ELR (cell line): Measurements from ENCODE around the gene NRSN1.

Experiments used
- DNase-seq: peaks from one replicate; pipeline ENCODE4 v3.0.0-alpha.2; 2015; ENCODE audit warnings: low read depth

The NRSN1 gene, protein sequence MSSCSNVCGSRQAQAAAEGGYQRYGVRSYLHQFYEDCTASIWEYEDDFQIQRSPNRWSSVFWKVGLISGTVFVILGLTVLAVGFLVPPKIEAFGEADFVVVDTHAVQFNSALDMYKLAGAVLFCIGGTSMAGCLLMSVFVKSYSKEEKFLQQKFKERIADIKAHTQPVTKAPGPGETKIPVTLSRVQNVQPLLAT

DNA sequence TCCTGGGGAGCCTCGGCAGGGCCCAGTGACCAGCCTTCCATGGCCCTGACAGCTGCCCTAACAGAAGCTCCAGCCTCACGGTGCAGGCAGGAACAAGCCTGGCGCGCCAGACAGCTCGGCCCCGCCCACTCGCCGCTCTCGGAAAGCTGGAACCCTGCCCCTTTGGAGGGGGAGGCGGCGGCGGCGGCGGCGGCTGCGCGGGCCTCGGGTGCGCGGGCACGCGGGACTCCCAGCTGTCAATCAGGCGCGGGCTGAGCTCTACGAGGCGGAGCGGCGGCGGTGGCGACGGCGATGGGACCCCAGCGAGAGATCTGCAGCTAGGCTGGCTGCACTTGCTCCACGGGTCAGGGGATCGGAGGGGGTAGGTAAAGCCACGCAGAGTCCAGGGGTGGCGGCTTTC lies at the start of gene NRSN1:
TSS of gene NRSN1 (plus strand) at position 236 of the 400 bp plus-strand sequence. CDS start 8,113 bp downstream, outside the sequence.
- no peak for DNase-seq

DNA sequence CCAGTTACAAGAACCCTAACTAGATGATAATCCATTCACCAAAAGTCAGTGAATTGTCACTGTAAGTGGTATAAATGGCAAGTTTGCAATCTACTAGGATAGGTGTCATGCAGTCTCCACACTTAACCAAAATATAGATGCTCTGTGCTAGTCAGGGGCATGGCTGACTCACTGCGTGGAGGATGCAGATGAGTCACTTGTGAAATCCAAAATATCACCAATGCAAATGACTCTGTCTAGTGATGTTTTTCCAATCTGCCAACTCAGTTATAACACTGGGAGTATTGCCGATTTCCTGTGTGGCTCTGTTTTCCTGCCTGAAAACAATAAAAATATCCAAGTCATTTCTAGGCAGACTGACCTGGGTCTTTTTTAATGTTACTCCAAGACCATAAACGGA lies 47.8 kb upstream of the NRSN1 start:
- DNase-seq, result no peak

DNA sequence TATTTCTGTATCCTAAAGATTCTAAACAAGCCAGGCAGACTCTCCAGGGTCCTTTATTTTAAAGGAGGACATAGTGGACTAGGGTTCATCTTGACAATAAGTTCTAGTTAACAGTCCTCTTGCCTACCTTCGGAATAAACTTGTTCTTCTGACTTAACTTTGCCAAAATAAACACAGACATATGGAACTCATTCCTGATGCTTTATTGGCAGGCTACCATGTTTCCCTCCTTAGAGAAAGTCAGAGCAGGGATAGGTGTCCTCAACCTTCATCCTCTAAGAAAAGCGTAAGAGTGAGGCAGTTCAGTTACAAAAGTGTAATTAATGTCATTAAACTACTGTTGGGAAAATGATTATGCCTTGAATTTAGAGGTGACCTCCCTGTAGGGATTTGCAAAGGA lies 46.9 kb upstream of the NRSN1 start:
- no peak for DNase-seq

DNA sequence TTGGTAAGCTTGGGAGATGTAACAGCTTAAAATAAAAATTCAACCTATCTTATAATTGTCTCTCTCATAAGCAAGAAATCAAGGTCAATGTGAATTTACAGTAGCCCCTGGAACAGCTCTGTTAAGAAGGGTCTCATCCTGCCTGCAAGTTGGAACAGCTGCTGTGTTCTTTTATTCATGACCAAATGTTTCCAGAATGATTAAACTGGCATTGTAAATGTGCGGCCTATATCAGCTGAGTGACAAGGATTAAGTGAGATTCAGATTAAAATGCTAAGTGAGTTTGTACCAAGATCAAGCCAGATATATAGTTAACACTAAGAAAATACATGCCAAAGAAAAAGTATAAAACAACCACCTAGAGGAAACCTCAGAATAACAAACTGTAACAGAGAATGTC lies 45.3 kb upstream of the NRSN1 start:
- no peak for DNase-seq

DNA sequence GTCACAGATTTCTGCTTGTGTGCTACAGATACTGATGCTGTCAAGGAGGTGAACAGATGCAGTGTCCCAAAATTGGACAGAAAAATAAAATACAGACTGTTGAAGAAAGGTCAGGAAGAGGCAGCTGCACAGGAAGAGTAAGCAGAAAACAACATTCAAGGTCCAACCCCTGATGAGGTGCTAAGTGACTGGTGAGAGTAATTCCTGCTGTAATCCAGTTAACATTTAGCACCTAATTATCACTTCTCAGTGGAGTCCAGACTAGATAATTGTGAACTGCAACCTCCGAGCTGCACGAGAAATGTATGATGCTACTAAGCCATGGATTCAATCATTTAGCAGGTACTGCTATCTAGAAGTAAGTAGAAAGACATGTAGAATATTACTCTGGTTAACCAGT lies 36.3 kb upstream of the NRSN1 start:
- no peak for DNase-seq

DNA sequence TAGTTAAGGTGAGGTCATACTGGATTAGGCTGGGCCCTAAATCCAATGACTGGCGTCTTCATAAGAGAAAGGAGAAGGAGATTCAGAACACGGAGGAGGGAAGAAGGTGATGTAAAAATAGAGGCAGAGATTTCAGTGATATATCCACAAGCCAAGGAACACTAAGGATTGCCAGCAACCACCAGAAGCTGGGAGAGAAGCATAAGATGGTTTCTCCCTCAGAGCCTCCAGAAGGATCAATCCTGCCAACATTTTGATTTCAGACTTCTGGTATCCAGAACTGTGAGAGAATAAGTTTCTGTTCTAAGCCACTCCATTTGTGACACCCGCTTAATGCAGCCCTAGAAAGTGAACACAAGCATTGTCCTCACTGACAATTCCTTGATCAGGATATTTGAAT lies 33.6 kb upstream of the NRSN1 start:
- DNase-seq, result no peak

DNA sequence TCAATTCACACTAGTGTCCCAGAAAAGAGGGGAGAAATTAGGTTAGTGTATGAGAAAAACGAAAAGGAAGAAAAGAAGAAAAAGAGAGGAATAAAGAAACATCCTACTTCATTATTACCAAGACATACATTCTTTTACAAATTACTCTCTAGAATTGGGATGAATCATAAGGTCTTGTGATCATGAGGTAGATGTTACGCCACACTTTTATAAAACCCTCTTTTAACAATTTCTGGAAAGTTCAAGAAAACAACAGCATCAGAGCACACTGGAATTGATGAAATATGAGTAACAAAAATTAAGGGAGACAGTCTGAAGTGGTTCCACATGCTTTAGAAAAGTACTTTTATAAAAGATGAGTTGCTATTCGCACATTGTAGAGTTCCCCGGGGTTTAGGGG lies 32.6 kb upstream of the NRSN1 start:
- no peak for DNase-seq

DNA sequence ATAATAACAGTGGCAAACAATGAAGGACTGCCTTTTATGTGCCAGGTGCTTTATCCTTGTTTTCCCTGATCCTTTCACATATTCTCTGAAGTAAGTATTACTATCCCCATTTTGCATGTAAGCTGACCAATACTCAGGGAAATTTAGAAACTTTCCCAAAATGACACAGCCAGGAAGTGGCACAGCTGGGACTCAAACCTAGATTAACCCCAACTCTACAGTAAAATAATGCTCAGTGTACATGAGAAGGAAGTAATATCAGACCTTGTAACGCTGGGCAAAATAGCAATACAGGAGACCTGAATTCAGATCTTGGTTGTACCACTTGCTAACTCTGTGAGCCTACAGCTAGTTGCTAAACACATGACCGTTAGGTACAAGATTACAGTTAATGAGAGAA lies 26.8 kb upstream of the NRSN1 start:
- DNase-seq, result no peak

DNA sequence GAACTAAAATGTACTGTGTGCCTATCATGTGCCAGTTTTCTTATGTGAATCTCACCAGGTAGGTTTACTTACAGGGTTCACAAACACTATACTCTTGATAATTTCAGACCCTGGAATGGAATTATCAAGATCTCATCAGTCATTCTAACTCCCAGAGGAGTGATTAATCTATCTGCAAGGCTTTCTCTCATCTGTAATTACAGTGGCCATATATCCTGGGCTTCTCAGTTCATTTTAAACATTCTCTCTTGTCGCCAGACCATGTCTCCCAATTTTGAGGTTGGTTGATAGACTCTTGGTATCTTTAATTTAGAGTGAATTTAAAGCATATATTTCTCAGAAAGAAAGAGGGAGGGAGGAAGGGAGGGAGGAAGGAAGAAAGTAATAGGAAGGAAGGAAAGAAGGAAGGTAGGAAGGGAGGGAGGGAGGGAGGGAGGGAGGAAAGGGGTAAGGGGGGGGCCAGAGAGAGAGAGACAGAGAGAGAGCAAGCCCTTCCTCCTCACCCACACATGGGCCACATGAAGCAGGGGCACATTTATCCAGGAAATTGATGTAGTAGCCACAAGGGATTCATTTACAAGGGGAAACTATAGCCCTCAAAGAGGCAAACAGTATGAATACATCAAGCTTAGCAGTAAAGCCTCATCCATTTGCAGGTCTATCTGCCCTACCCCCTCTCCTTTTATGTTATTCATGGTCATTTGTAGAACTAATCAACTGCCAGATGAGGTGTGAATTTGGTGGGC lies 25.8 kb upstream of the NRSN1 start:
- no peak for DNase-seq

DNA sequence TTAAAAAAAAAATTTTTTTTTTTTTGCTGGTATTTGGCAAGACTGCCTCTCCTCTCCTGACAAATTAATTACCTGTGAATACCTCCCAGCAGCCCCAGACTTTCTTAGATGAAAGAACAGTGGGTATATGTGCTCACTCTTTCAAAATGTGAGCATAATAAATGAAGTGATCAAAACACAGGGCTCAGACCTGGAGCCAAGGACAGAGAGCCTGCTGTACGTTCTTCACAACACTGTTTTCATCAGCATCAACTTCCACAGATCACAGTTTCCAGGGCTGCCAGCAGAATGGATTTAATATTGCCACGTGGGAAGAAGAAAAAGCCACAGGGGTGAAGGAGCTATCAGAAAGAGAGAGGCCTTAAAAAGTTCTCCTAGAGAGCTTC lies 25.3 kb upstream of the NRSN1 start:
- no peak for DNase-seq

DNA sequence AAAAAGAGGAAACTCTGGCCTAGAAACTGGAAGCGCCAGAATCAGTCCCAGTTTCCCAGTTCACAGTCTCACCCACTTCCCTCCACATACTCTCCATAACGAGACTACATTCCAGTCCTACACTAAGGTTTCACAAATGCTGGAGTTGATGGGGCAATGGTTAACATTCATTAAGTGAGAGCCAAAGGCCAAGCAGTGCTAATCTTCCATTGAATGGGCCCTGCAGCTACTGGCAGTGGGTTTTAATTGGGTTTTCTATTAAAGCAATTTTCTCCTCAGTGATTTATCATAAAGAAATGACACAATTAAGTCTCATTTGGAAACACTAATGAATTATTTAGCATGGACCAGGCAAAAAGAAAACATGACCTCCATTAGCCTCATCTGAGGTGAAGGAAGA lies 20.8 kb upstream of the NRSN1 start:
- no peak for DNase-seq

DNA sequence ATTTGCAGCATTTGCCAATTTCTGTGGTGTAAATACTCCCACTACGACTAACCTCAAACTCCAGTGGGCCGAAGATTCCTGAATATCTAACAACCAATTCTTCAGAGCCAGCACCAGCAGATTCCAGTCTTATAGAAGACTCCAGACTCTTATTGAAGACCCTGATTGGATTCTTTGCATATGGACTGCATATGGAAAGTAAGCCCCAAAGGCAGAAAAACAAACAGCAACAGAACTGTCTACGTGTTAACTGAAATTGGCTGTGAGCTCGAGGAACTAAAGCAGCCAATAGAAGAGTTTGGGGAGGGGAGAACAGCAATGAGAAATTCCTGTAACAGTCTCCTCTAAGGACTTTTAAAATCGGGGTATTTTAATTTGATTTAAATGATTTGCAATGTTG lies 19.7 kb upstream of the NRSN1 start:
- DNase-seq, result no peak

DNA sequence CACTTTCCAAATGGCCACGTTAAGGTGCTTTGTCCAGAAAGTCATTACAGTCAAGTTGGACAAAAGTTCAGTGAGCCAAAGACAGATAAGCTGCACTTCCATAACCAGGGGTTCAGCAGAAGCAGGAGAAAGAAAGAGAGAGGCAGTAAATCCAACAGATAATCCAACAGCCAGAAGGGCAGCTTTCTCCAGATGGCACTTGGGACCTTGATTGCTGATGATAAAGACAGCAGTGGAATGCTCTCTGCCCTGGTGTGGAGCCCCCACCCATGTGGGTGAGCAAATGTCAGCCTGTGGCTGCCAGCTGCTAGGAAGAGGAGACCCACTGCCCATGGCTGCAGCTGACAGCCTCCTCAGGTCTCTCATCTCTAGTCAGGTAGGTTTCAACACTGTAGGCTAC lies 18.7 kb upstream of the NRSN1 start:
- no peak for DNase-seq

DNA sequence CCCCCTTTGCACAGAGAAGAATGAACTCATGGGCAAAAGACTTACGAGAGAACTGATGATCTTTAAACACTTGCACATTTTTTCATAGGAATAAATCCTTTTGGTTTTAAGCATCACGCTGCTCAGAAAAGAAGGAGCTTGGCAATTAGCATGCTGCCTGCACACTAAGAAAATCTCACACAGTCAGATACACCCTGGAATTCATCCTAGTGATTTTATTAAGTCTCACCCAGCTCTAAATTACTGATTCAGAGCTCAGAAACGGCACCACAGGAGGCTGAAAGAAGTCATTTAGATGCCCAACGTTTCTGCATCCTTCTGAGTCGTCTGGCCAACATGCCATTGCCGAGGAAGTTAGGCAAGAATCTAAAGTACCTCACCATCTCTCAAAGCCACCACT lies 18.0 kb upstream of the NRSN1 start:
- DNase-seq, result no peak

DNA sequence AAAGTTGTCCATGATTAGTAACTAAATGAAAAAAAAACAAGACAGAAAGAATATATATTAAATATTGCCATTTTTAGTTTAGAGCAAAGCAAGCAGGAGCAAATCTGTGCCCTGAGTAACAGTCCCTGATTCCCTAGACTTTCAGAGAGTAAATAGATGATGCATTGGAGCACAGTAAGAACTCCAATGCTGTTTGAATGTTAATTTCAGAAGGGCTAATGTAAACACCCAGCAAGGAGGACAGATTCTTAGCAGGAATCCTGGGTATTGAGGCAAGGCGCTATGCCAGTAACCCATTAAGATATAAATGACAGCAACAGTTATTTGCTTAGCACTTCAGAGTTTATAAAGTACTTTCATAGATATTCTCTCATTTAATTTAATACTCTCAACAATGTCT lies 15.6 kb upstream of the NRSN1 start:
- no peak for DNase-seq

DNA sequence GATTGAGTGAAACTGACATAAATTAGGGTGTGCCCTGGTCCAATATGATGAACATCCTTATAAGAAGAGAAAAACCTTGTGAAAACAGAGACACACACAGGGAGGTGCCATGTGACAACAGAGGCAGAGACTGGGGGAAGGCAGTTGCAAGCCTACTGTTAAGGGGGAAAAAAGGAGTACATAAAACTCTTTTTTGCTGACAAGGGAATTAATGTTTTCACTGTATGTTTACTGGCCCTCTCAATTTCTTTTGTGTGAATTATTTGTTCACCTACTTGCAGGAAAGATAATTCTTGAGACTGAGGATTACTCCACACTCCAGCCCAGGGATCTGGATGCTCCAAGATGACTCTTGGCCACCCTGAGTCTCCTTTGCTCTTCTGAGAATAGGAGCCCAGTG lies 12.1 kb upstream of the NRSN1 start:
- DNase-seq, result no peak

DNA sequence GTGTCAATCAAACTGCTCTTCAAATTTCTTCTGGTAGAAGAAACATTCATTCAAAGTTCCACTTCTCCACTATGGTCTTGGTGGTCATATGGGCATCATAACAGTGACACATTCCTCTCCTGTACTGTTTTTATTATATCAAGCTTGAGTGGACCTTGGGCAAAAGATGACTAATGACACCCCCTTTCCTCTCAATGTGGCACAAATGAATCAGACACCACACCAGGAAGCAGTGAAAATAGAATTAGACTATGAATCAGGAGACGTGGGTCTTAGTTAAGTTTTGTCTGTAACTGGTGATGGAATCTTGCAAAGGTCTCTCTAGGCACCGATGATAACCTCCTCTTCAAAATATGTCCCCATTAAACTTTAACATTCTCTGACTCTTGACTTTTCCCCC lies 9.0 kb upstream of the NRSN1 start:
- no peak for DNase-seq

DNA sequence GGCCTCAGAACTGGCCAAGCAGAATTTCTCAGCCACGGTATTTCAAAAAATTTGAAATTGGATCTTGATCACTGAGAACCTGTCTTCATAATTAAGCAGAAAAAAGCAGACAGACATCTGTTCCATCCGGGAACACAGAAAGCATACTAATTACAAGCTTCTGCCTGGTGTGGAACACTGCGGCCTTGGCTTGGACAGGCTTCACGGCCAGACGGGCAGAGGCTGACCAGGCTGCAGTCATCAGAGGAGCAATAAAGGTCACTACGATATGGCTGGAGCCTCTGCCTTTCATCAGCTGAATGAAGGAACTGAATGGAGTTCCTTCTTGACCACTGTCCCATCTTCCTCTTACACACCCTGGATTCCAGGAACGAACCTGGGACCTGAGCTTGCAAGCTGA lies 3.9 kb upstream of the NRSN1 start:
- no peak for DNase-seq

DNA sequence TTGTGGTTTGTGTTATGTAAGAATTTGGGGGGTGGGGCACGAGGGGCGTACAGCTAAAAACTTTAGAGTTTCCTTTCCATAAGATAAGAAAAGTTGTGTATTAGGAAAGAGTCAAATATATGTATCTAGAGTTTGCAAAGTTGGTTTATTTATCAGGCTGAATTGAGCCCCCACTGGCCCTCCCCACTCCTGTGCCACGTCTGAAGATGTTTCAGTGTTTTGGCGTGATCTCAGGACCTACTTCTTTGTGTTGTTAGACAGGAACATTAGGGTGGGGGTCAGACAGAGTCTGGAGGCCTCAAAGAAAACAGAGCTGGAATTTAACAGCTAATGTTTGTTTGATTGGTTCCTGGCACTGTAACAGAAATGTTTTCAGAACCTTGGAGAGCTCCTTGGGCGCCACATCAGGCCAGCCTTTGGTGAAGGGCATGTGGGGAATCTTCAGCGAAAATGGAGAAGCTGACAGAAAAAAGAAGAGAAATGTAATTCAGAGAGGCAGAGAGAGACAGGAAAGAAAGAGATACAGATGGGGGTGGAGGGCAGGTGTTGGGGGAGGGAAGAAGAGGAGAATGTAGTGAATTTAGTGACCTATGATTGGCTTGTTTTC lies 674 bp downstream of the NRSN1 start:
- peak; percentile 28 for DNase-seq

DNA sequence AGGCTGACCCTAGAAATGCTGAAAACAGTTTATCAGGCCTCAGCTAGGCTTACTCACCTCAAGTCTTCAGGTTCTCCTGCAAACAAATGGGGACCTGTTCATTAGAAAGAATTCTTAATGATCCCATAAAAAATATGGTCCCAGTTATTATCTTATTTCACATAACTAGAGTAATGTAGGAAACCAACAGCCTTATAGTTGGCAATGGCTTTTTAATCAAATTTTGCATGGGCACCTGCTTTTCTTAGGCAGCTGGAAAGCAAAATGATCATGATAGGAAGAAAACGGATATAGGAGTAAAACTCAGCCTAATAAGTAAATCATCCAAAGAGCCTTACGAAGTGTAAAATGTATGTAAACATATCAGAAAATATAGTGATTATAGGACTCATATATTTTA lies 1.3 kb downstream of the NRSN1 start:
- DNase-seq, result no peak

DNA sequence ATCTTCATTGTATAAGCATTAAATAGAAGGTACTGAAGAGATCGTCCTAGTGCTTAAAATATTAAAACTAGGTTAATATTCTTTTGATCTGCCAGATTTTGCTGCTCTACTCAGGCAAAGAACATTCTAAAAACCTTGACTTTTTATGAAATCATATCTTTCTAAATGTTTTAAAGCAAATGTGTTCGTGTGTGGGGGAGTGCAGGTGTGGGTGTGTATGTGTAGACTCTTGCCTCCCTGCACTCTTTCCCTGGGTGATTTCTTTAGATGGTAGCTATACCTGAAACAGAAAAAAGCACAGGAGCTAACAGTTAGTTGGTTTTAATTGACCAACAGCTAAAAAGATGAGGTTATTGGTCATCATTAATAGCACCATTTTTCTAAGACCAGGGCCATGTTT lies 5.7 kb downstream of the NRSN1 start:
- DNase-seq, result no peak

DNA sequence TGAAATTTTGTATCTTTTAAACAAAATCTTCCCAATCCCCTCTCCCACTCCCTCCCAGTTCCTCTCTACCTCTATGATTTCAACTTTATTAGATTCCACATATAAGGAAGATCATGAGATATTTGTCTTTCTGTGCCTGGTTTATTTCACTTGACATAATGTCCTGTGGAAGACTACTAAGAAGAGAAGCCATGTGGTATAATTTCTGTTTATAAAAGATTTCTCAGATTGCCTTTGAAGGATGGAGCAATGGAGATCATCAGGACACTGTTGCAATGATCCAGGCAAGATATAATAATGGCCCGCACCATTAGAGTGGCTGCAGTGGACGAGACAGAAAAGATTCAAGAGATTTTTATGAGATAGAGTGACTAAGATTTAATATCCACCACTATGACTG lies 13.1 kb downstream of the NRSN1 start:
- no peak for DNase-seq

DNA sequence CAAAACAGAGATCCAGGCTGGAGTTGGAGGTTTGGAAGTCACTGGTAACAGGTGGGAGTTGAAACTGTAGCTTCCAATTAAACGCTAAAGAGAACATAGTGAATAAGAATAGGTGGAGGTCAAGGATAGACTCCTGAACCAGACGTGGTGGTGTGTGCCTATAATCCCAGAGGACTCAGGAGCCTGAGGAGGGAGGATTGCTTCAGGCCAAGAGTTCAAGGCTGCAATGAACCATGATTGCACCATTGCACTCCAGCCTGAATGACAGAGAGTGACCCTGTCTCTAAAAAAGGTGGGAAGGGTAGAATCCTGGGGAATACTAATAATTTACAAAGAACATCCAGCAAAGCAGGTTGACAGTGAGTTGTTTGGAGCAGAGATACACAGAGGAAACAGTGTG lies 13.6 kb downstream of the NRSN1 start:
- DNase-seq, result no peak

DNA sequence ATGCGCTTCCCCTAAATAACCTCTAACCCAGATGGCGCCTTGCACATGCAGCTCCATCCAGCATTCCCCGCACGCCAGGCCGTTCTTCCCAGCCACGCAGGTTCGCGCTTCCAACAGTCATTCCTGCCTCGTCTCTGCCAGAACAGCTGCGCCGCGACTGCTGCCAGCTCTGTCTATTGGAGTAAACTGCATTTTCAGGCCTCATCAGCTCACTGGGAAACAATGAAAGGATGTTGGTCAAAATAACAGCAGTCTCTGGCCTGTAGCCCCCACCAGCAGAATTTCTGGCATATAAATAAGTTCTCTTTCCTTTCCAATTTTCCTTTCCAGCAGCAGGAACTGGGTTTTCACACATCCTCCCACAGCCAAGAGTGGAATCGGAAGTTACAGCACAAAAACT lies 14.6 kb downstream of the NRSN1 start:
- DNase-seq, result no peak
